Activated T-helper 17 cell treated with anti-CD3 and anti-CD28 coated beads, Interleukin-2, amount 50 U/mL, for 72 hours (primary cell): Measurements from ENCODE around the gene NDE1. TPM values are rescaled to one million over a fixed set of nuclear protein-coding genes. Genes with fewer than 3 reads are reported as not detected.
"Not testable (repeated sequence)": the region's sequence is repeated elsewhere in the genome, so short reads cannot be mapped to it uniquely, and the experiment has no call there.

Experiments used
- ATAC-seq: fragments of 150-1000 bp; cut with Tn5 transposase; replicated peaks from 2 replicates; pipeline ENCODE4 v1.10.0; 2021; ENCODE audit warnings: mild to moderate bottlenecking, moderate library complexity
- H3K27ac Mint-ChIP-seq: one replicate; pipeline ENCODE4 v1.8.0; 2022; ENCODE audit warnings: mixed read lengths
- H3K27me3 Mint-ChIP-seq: one replicate; pipeline ENCODE4 v1.8.0; 2022; ENCODE audit warnings: mixed read lengths
- H3K36me3 Mint-ChIP-seq: one replicate; pipeline ENCODE4 v1.8.0; 2022; ENCODE audit warnings: low read depth, mild to moderate bottlenecking, mixed read lengths
- H3K4me1 Mint-ChIP-seq: one replicate; pipeline ENCODE4 v1.8.0; 2022; ENCODE audit warnings: mixed read lengths
- H3K4me3 Mint-ChIP-seq: one replicate; pipeline ENCODE4 v1.8.0; 2022; ENCODE audit warnings: mild to moderate bottlenecking, mixed read lengths
- H3K9me3 Mint-ChIP-seq: one replicate; pipeline ENCODE4 v1.8.0; 2022; ENCODE audit warnings: mixed read lengths
- total RNA-seq, 2 donors: library from RNA; stranded (reverse); gene quantifications; one replicate each; pipeline ENCODE4 v1.2.3, GENCODE V29; 2022

NDE1 gene
- total RNA-seq, 2 donors from 2014 or later, result 112 to 117 TPM

DNA sequence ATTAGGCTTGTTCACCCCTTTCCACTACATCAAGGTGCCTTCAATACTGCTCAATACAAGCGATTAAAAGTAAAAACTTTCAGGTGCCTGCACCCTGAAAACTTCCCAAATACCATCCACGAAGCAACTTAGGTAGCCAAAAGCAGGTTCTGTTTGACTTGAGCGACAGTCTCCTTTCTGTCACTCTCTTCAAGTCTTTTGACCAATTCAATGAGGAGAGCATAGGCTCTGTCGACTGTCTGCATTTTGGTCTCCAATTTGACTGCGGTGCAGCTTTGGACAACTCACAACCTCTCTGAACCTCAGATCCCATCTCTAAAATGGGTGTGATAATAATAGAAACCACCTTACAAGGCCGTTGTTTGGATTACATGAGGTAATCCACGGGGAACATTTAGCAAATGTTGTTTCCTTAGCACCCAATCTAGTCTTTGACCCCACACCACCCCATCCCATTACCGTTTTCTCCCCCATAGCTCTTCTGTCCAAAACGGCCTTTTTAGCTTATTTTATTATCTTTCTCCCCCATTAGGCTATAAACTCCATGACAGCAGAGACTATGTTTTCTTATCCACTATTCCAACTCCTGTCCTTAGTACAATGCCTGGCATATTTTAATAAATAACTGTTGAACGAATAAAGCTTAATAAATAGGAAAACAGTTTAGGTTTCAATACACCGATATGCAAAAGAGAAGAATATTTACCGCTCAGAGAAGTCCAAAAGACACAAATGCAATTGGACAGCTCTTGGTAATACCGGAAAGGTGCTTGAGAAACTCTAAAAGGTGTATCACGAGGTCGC is 8.1 kb upstream of the NDE1 start:
- peaks cover 36% of the 10 kb centered on the region for H3K4me1 Mint-ChIP-seq
- H3K9me3 Mint-ChIP-seq, result peaks cover 4% of the 10 kb centered on the region
- peaks cover 51% of the 10 kb centered on the region for H3K36me3 Mint-ChIP-seq
- peak overlapping the region; percentile 94 for H3K27ac Mint-ChIP-seq
- peak overlapping the region; percentile 98 for H3K4me3 Mint-ChIP-seq
- H3K27me3 Mint-ChIP-seq, result no peaks in the 10 kb centered on the region
- ATAC-seq, result no peak

GRCh38 chr16:15642557-15643047 is 7.4 kb upstream of the NDE1 start:
- peak; percentile 62 for ATAC-seq
- no peaks in the 10 kb centered on the region for H3K27me3 Mint-ChIP-seq
- peaks cover 4% of the 10 kb centered on the region for H3K9me3 Mint-ChIP-seq
- peaks cover 45% of the 10 kb centered on the region for H3K36me3 Mint-ChIP-seq
- H3K4me3 Mint-ChIP-seq, result peak overlapping the region; percentile 98
- H3K27ac Mint-ChIP-seq, result peak overlapping the region; percentile 94
- H3K4me1 Mint-ChIP-seq, result peaks cover 31% of the 10 kb centered on the region

- Mint-ChIP-seq H3K36me3 (peaks cover 38% of the 10 kb centered on the region), H3K4me3 (peak within 1 kb of the TSS; percentile 98), H3K4me1 (peaks cover 30% of the 10 kb centered on the region), H3K9me3 (peaks cover 4% of the 10 kb centered on the region), H3K27ac (peak within 1 kb of the TSS; percentile 94), H3K27me3 (no peaks in the 10 kb centered on the region)
- peak; percentile 73 for ATAC-seq
These were observed 6.7 kb upstream of the NDE1 start, which contains the start of gene MARF1 for GRCh38 chr16:15643048-15643945. TSS of gene MARF1 (minus strand) at chr16:15643154. CDS start at chr16:15639233, 3,921 bp downstream.

GRCh38 chr16:15643946-15644250 is 6.1 kb upstream of the NDE1 start:
- Mint-ChIP-seq H3K4me3 (peak overlapping the region; percentile 98), H3K27me3 (no peaks in the 10 kb centered on the region), H3K9me3 (peaks cover under 1% of the 10 kb centered on the region), H3K27ac (peak overlapping the region; percentile 94), H3K4me1 (peaks cover 25% of the 10 kb centered on the region), H3K36me3 (peaks cover 32% of the 10 kb centered on the region)
- no peak for ATAC-seq

GRCh38 chr16:15644267-15644961 is 5.6 kb upstream of the NDE1 start:
- peak overlapping the region; percentile 94 for H3K27ac Mint-ChIP-seq
- H3K4me1 Mint-ChIP-seq, result peaks cover 21% of the 10 kb centered on the region
- H3K4me3 Mint-ChIP-seq, result peak overlapping the region; percentile 98
- H3K27me3 Mint-ChIP-seq, result no peaks in the 10 kb centered on the region
- no peak for ATAC-seq
- H3K9me3 Mint-ChIP-seq, result no peaks in the 10 kb centered on the region
- H3K36me3 Mint-ChIP-seq, result peaks cover 26% of the 10 kb centered on the region

DNA sequence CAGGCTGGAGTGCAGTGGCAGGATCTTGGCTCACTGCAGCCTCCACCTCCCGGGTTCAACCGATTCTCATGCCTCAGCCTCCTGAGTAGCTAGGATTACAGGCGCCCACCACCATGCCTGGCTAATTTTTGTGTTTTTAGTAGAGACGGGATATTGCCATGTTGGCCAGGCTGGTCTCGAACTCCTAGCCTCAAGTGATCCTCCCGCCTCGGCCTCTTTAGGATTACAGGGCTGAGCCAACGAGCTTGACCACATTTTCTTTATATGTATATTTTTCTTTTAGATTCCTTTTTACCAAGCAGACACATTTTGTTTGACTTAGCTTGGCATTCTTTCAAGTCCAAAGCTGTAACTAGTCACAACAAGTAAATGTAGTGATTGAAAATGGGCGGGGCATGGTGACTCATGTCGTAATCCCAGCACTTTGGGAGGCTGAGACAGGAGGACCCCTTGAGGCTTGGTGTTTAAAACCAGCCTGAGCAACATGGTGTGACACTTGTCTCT is 5.0 kb upstream of the NDE1 start:
- Mint-ChIP-seq H3K4me1 (peaks cover 18% of the 10 kb centered on the region), H3K36me3 (peaks cover 22% of the 10 kb centered on the region)
- H3K4me3 Mint-ChIP-seq, ATAC-seq, H3K27ac Mint-ChIP-seq, H3K9me3 Mint-ChIP-seq, H3K27me3 Mint-ChIP-seq: not testable (repeated sequence)

DNA sequence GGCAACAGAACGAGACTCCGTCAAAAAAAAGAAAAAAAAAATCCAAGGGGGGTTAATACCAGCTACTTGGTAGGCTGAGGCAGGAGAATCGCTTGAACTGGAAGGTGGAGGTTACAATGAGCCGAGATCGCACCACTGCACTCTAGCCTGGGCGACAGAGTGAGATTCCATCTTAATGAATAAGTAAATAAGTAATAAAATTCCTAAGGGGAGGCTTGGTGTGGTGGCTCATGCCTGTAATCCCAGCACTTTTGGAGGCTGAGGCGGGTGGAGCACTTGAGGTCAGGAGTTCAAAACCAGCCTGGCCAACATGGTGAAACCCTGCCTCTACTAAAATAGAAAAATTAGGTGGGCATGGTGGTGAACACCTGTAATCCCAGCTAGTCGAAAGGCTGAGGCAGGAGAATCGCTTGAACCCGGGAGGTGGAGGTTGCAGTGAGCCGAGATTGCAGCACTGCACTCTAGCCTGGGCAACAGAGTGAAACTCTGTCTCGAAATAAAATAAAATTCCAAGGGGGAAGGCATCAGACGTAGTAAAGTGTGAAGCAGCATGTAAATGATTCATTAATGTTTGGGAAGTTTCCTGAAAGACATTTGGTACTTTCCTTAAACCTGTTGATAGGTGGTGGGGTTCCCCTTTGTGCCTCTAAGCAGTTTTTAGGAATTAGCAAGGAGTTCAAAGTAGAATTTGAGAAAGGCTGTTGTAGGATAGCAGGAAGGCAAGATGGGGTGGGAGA is 3.3 kb upstream of the NDE1 start:
- H3K36me3 Mint-ChIP-seq, result peaks cover 23% of the 10 kb centered on the region
- not testable (repeated sequence) for H3K9me3 Mint-ChIP-seq, H3K4me1 Mint-ChIP-seq, H3K4me3 Mint-ChIP-seq, H3K27ac Mint-ChIP-seq, ATAC-seq, H3K27me3 Mint-ChIP-seq

DNA sequence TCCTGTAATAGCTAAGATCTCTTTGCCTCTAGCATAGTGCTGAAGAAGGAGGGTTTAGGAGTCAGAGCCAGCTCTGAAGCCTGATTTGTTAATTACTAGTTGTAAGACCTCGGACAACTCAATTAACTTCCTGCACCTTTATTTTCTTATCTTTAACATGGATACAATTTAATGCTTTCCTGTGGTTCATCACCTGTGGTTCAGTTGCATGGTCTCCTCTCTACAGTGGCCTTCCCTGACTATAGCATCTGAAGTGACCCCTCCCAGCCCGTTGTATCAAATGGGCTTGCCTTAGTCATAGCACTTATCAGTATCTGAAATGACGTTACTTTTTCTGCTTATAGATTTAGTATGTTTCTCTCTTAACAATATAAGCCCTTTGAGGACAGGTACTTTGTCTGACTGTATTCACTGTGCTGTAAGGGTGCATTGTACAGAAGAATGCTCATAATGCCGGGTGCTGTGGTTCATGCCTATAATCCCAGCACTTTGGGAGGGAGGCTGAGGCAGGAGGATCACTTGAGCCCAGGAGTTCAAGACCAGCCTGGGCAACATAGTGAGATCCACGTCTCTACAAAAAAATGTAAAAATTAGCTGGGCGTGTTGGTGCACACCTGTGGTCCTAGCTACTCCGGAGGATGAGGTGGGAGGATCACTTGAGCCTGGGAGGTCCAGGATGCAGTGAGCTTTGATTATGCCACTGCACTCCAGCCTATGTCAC is 2.6 kb upstream of the NDE1 start:
- Mint-ChIP-seq H3K27me3 (no peaks in the 10 kb centered on the region), H3K9me3 (no peaks in the 10 kb centered on the region), H3K36me3 (peaks cover 23% of the 10 kb centered on the region), H3K27ac (no peak overlapping the region), H3K4me1 (no peaks in the 10 kb centered on the region), H3K4me3 (no peak overlapping the region)
- no peak for ATAC-seq

- Mint-ChIP-seq H3K9me3 (no peaks in the 10 kb centered on the region), H3K27ac (no peak overlapping the region), H3K27me3 (no peaks in the 10 kb centered on the region), H3K4me1 (peaks cover 6% of the 10 kb centered on the region), H3K4me3 (no peak overlapping the region), H3K36me3 (peaks cover 31% of the 10 kb centered on the region)
- ATAC-seq, result no peak
These were observed 1.8 kb upstream of the NDE1 start for GRCh38 chr16:15648135-15648730.

DNA sequence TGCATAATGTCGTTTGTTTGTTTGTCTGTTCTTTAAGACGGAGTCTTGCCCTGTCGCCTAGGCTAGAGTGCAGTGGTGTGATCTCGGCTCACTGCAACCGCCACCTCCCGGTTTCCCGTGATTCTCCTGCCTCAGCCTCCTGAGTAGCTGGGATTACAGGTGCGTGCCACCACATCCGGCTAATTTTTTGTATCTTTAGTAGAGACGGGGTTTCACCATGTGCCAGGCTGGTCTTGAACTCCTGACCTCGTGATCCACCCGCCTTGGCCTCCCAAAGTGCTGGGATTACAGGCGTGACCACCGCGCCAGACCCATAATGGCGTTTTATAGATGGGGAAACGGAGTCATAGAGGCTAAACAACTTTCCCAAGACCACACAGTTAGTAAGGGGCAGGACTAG is 734 bp upstream of the NDE1 start:
- peak overlapping the region; percentile 99 for H3K4me3 Mint-ChIP-seq

GRCh38 chr16:15649727-15650018 is 372 bp upstream of the NDE1 start:
- H3K4me1 Mint-ChIP-seq, result peaks cover 7% of the 10 kb centered on the region
- peaks cover 42% of the 10 kb centered on the region for H3K36me3 Mint-ChIP-seq
- peak overlapping the region; percentile 99 for H3K4me3 Mint-ChIP-seq
- ATAC-seq, result no peak
- peak overlapping the region; percentile 54 for H3K27ac Mint-ChIP-seq
- H3K27me3 Mint-ChIP-seq, result no peaks in the 10 kb centered on the region
- no peaks in the 10 kb centered on the region for H3K9me3 Mint-ChIP-seq

More for the DNA sequence above, 734 bp upstream of the NDE1 start:
- not testable (repeated sequence) for H3K4me1 Mint-ChIP-seq, ATAC-seq, H3K27me3 Mint-ChIP-seq, H3K9me3 Mint-ChIP-seq
- Mint-ChIP-seq H3K27ac (peak overlapping the region; percentile 54), H3K36me3 (peaks cover 42% of the 10 kb centered on the region)

DNA sequence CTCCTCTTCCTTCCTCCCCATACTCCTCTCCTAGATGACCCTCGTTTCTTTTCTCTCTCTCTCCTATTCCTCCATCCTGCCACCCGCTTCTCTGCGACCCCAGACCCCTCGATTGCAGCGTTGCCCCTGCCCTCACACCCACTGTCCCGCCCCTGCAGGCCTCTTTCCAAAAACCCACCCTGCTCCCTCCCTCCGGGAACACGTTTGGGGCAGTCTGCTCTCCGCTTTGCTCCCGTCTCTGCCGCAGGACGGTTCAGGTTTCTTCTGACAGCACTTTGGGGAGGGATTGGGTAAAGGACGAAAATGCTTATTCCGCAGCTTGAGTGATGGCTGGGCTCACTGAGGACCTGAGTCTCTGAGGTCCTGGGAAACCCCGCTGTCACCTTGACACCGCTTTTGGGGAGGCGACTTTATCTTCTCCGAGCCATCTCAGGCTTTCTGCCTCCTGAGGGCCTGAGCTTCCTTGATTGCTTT is 690 bp downstream of the NDE1 start:
- Mint-ChIP-seq H3K27me3 (no peaks in the 10 kb centered on the region), H3K36me3 (peaks cover 42% of the 10 kb centered on the region), H3K9me3 (no peaks in the 10 kb centered on the region), H3K4me1 (peaks cover 7% of the 10 kb centered on the region), H3K27ac (peak overlapping the region; percentile 91), H3K4me3 (peak overlapping the region; percentile 99)
- peak; percentile 70 for ATAC-seq
